GM12891 (cell line): ENCODE measurements around the gene REM2.
A peak's percentile ranks its signal among the peaks of the same experiment; 100 is the strongest.

Experiments used
- POLR2A ChIP-seq: IDR thresholded peaks from 2 replicates; pipeline ENCODE4 v1.6.1; 2011; ENCODE audit warnings: low read depth, low read length, control low read depth
- POLR2AphosphoS5 ChIP-seq: IDR thresholded peaks from 2 replicates; pipeline ENCODE4 v1.6.1; 2011; ENCODE audit warnings: low read depth, low read length, control low read depth

DNA sequence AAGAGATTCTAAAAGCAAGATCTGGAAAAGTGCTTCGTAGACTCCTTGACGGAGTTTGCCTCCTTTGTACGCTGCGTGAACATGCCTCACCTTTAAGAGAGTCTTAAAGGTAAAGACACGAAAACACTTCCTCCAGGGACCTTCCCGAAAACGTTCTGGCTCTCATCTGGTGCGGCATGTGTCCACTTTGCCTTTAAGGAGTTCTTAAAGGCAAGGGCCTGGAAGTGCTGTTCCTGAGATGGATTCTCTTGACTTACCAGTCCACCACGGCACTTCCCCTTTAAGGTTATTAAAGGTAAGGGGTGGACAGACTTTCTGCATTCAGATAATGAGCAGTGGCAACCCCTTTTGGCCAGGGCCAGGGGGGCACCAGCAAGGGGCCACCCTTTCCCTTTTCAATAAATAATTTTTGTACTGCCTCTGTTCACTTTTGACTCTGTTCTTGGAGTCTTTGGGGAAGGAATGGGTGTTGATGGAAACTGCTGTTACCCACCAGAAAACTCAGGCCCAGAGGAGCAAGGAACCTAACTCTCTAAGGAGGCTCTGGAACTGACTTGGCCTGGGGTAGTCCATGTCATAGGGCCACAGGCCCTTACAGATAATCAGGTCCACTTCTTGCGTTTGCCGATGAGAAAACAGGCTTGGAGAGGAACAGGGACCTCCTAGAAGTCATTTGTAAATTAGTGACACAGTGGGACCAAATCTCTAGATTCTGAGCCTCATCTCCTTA is 4.4 kb downstream of the REM2 start:
- TF ChIP-seq POLR2A, result peak; percentile 49; the same call in 1 of the 2 replicates
- peak; percentile 23; the same call in 1 of the 2 replicates for TF ChIP-seq POLR2AphosphoS5
